GM12801 (cell line): ENCODE data around the gene PHLDA3.

ENCODE experiments used
- CTCF ChIP-seq: IDR thresholded peaks from one replicate; pipeline ENCODE4 v1.5.1; 2011; ENCODE audit warnings: control low read depth; ENCODE audit not compliant: insufficient read length; ENCODE audit errors: extremely low read depth

Gene PHLDA3

GRCh38 chr1:201496296-201496690 lies 27.3 kb upstream of the PHLDA3 start:
- no peak for TF ChIP-seq CTCF

- TF ChIP-seq CTCF: no peak
These were observed 26.7 kb upstream of the PHLDA3 start for GRCh38 chr1:201495551-201496295.

- no peak for TF ChIP-seq CTCF
These were observed 25.0 kb upstream of the PHLDA3 start for GRCh38 chr1:201493757-201494617.

- TF ChIP-seq CTCF: no peak
These were observed 23.0 kb upstream of the PHLDA3 start for GRCh38 chr1:201491896-201492511.

- no peak for TF ChIP-seq CTCF
These were observed 21.7 kb upstream of the PHLDA3 start for GRCh38 chr1:201490708-201491131.

- TF ChIP-seq CTCF: no peak
These were observed 20.8 kb upstream of the PHLDA3 start for GRCh38 chr1:201489643-201490261.
